OCI-LY7 (cell line): ENCODE data around the gene ANKRD1. TPM values are rescaled to one million over a fixed set of nuclear protein-coding genes. Genes with fewer than 3 reads are reported as not detected.

Experiments
- Bru-seq: library from RNA; stranded (reverse); fragments of 400-500 nt; gene quantifications from one replicate; lab custom pipeline; 2021; lab: Mats Ljungman, UMichigan
- BruChase-seq, 2 experiments: library from RNA; stranded (reverse); fragments of 400-500 nt; gene quantifications; one replicate each; lab custom pipeline; 2021; lab: Mats Ljungman, UMichigan
- BruUV-seq: library from RNA; stranded (reverse); fragments of 400-500 nt; replicated peaks from 2 replicates; lab custom pipeline; 2021; lab: Mats Ljungman, UMichigan
- CTCF ChIA-PET: fragments of 300-600 bp; sonication (Branson Sonifier 250); formaldehyde crosslinking; loops from one replicate; lab custom pipeline; 2022; ENCODE audit warnings: antibody characterized with exemption; ENCODE audit not compliant: unreplicated experiment; lab: Charles Lee
- POLR2A ChIA-PET: fragments of 300-600 bp; sonication (Branson Sonifier 250); formaldehyde crosslinking; loops from one replicate; lab custom pipeline; 2022; ENCODE audit warnings: antibody characterized with exemption; lab: Charles Lee
- DNase-seq: peaks from one replicate; pipeline ENCODE4 v3.0.0-alpha.2; 2015; ENCODE audit warnings: low spot score
- H2AFZ ChIP-seq: fragments of 200-600 bp; sonication (generic), shearing (Covaris generic); 2 replicates; pipeline ENCODE4 v1.6.1; 2014; ENCODE audit warnings: mild to moderate bottlenecking, antibody characterized with exemption, low read length, moderate library complexity
- H3K27ac ChIP-seq: fragments of 200-600 bp; sonication (generic); 2 replicates; pipeline ENCODE4 v1.5.1; 2014; ENCODE audit warnings: mixed run types, low read depth, mild to moderate bottlenecking, moderate library complexity, low read length, inconsistent platforms; ENCODE audit not compliant: poor library complexity, severe bottlenecking
- H3K36me3 ChIP-seq: fragments of 200-600 bp; sonication (generic); 2 replicates; pipeline ENCODE4 v1.6.1; 2014; ENCODE audit warnings: mild to moderate bottlenecking, antibody characterized with exemption, low read length, moderate library complexity, mixed read lengths; ENCODE audit not compliant: insufficient read depth
- H3K4me1 ChIP-seq: fragments of 200-600 bp; sonication (generic); 2 replicates; pipeline ENCODE4 v1.5.1; 2014; ENCODE audit warnings: mild to moderate bottlenecking, low read length; ENCODE audit not compliant: insufficient read depth, poor library complexity, severe bottlenecking
- H3K4me2 ChIP-seq: fragments of 200-600 bp; sonication (generic); 2 replicates; pipeline ENCODE4 v1.6.1; 2014; ENCODE audit warnings: mild to moderate bottlenecking, low read length
- H3K4me3 ChIP-seq: fragments of 200-600 bp; sonication (generic); 2 replicates; pipeline ENCODE4 v1.5.1; 2014; ENCODE audit warnings: mild to moderate bottlenecking, low read depth, low read length; ENCODE audit not compliant: poor library complexity, severe bottlenecking
- H3K79me2 ChIP-seq: fragments of 200-600 bp; sonication (generic); 2 replicates; pipeline ENCODE4 v1.6.1; 2016; ENCODE audit warnings: low read depth, mild to moderate bottlenecking, low read length, moderate library complexity, mixed read lengths; ENCODE audit not compliant: insufficient read depth
- H3K9me2 ChIP-seq: fragments of 200-600 bp; sonication (generic); 2 replicates; pipeline ENCODE4 v1.6.1; 2016; ENCODE audit warnings: mild to moderate bottlenecking, low read length, mixed read lengths; ENCODE audit not compliant: insufficient read depth
- H3K9me3 ChIP-seq: fragments of 200-600 bp; sonication (generic); 2 replicates; pipeline ENCODE4 v1.6.1; 2014; ENCODE audit warnings: mild to moderate bottlenecking, mixed run types, low read length, mixed read lengths
- H4K20me1 ChIP-seq: fragments of 200-600 bp; sonication (generic); 2 replicates; pipeline ENCODE4 v1.6.1; 2014; ENCODE audit warnings: mild to moderate bottlenecking, antibody characterized with exemption, low read length, moderate library complexity, mixed read lengths; ENCODE audit not compliant: insufficient read depth
- CTCF ChIP-seq: fragments of 200-600 bp; sonication (generic); conservative IDR thresholded peaks from 2 replicates; pipeline ENCODE4 v1.5.1; 2014; ENCODE audit warnings: mild to moderate bottlenecking, antibody characterized with exemption, low read length, moderate library complexity, mixed read lengths
- EZH2phosphoT487 ChIP-seq: fragments of 200-600 bp; sonication (generic); IDR thresholded peaks from 2 replicates; pipeline ENCODE4 v1.6.1; 2018; ENCODE audit warnings: low read depth, borderline replicate concordance, mild to moderate bottlenecking, mixed run types, antibody characterized with exemption, low read length, moderate library complexity, mixed read lengths
- intact Hi-C: fragments of 100-400 bp; cut with micrococcal nuclease; formaldehyde crosslinking; loops from one replicate; pipeline ENCODE4 v1.10.0; 2022; ENCODE audit not compliant: unreplicated experiment
- long read RNA-seq: library from polyadenylated mRNA; stranded (forward); transcript quantifications from one replicate; pipeline ENCODE4 v2.0.0, GENCODE V29; 2022
- total RNA-seq, 2 experiments: library from RNA; depleted of rRNA in 1 of 2; stranded (reverse); fragments of >200 nt in 1 of 2; shearing (Covaris generic) in 1 of 2; gene quantifications; 2 replicates each; pipeline ENCODE4 v1.2.3, GENCODE V29; 2014 to 2022

ANKRD1 gene
- total RNA-seq (2014; rRNA removed; shearing (Covaris generic)), result not detected in 2 replicates
- total RNA-seq (2022), result not detected in 2 replicates
- Bru-seq, nascent RNA, result not detected
- BruChase-seq, experiment 1, labeled RNA remaining after a 6-hour chase, result percentile 10 among the genes with signal in this experiment
- BruChase-seq, experiment 2, labeled RNA remaining after a 2-hour chase, result percentile 10 among the genes with signal in this experiment
- long read RNA-seq, result 0 reads

- BruUV-seq, result no TSS peak
- no peaks in the 10 kb centered on the region for H3K36me3 ChIP-seq
- ChIA-PET CTCF (no interaction called here), POLR2A (interaction anchor here (0.7 to 1.6 kb wide), 2 partner anchors 13 to 20 kb away, joined by 3 read pairs; no protein-coding TSS in a partner anchor)
- TF ChIP-seq EZH2phosphoT487, result no peak
- TF ChIP-seq CTCF, result no peak
- H3K9me2 ChIP-seq, result no peaks in the 10 kb centered on the region
- H4K20me1 ChIP-seq, result no peaks in the 10 kb centered on the region
- no peak within 1 kb of the TSS for H3K27ac ChIP-seq
- no peaks in the 10 kb centered on the region for H3K79me2 ChIP-seq
- DNase-seq, result no peak
- no peaks in the 10 kb centered on the region for H3K4me1 ChIP-seq
- H3K4me2 ChIP-seq, result no peak within 1 kb of the TSS
- intact Hi-C loops, result no loop called here
- H2AFZ ChIP-seq, result no peak within 1 kb of the TSS
- H3K9me3 ChIP-seq, result no peaks in the 10 kb centered on the region
- no peak within 1 kb of the TSS for H3K4me3 ChIP-seq
Observed at GRCh38 chr10:90920986-90921666, at the start of gene ANKRD1. Gene ANKRD1 (minus strand): TSS chr10:90921087. CDS start chr10:90921027, 60 bp downstream.

- no peaks in the 10 kb centered on the region for H3K36me3 ChIP-seq
- no peak overlapping the region for H2AFZ ChIP-seq
- no peaks in the 10 kb centered on the region for H3K9me2 ChIP-seq
- ChIA-PET CTCF (no interaction called here), POLR2A (interaction anchor here (0.6 to 1.2 kb wide), 3 partner anchors 44 to 1058 kb away, joined by 3 to 5 read pairs (median 4); no protein-coding TSS in a partner anchor)
- BruUV-seq, result no TSS peak
- H3K4me3 ChIP-seq, result no peak overlapping the region
- no peak for DNase-seq
- no peaks in the 10 kb centered on the region for H3K4me1 ChIP-seq
- no peaks in the 10 kb centered on the region for H3K79me2 ChIP-seq
- H4K20me1 ChIP-seq, result no peaks in the 10 kb centered on the region
- no peaks in the 10 kb centered on the region for H3K9me3 ChIP-seq
- intact Hi-C loops, result no loop called here
- TF ChIP-seq CTCF (no peak), EZH2phosphoT487 (no peak)
- H3K4me2 ChIP-seq, result no peak overlapping the region
- H3K27ac ChIP-seq, result no peak overlapping the region
Observed at GRCh38 chr10:90969947-90970673, 49.2 kb upstream of the ANKRD1 start.
